Neural crest cell (in vitro differentiated cells): ENCODE results near the gene CENPX. TPM values are rescaled to one million over a fixed set of nuclear protein-coding genes. Genes with fewer than 3 reads are reported as not detected.

Source experiments
- DNase-seq: peaks from one replicate; pipeline ENCODE4 v3.0.0; 2021; ENCODE audit warnings: low read depth, mixed read lengths, low spot score
- H3K27ac Mint-ChIP-seq: one replicate; pipeline ENCODE4 v1.8.0; 2021; ENCODE audit warnings: mild to moderate bottlenecking, mixed read lengths; ENCODE audit not compliant: unreplicated experiment
- H3K27me3 Mint-ChIP-seq: 2 replicates; pipeline ENCODE4 v1.8.0; 2021; ENCODE audit warnings: low read depth, mild to moderate bottlenecking, mixed read lengths
- H3K36me3 Mint-ChIP-seq: 2 replicates; pipeline ENCODE4 v1.8.0; 2021; ENCODE audit warnings: low read depth, mild to moderate bottlenecking, mixed read lengths
- H3K4me1 Mint-ChIP-seq: 2 replicates; pipeline ENCODE4 v1.8.0; 2021; ENCODE audit warnings: mixed read lengths
- H3K4me3 Mint-ChIP-seq: one replicate; pipeline ENCODE4 v1.8.0; 2021; ENCODE audit warnings: mild to moderate bottlenecking, mixed read lengths
- H3K9me3 Mint-ChIP-seq: 2 replicates; pipeline ENCODE4 v1.8.0; 2021; ENCODE audit warnings: mixed read lengths
- total RNA-seq: library from RNA; stranded (reverse); gene quantifications from 2 replicates; pipeline ENCODE4 v1.2.1, GENCODE V29; 2021
- TF ChIP-seq, protein P1 (sequence below): fragments of 200-600 bp; sonication (generic); conservative IDR thresholded peaks from 2 replicates; pipeline ENCODE4 v1.5.0; 2021; ENCODE audit warnings: antibody characterized with exemption, mild to moderate bottlenecking

The CENPX gene
- total RNA-seq, 1 donor from 2014 or later, result 135 TPM

DNA sequence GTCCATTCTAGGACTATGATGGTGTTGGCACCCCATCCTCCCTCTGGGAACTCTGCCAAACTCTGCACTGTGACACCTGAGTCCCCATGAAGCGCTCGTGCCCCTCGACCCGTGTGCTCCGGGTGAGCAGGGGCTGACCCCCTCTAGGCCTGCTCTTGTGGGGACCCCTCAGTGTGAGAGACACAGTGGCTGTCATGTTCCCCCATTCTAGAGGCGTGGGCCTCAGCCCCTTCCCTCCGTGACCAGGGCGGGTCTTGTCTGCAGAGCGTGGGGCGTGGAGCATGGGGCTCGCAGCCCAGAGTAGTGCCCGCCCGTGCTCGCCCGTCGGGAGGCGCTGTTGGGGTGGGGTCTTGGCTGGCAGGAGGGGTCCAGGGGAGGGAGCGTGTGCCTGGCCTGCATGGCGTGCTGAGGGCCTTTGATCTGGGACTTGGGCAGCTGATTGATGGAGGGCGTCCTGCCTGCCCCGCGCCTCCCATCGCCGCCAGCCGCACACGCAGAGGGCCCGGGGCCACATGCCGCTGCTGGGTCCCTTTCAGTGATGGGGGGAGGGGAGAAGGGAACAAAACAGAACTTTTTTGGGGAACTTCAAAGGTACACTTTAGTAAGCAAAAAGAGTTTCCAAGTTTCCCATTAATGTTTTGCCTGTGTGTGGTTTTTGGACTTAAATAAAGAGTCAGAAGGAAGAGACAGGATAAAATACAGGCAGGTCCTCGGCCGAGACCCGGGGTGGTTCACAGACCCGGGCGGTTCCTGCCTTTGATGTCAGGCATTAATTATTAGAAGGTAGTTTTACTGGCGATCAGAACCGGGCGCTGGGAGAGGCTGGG lies 22.5 kb downstream of the CENPX start:
- Mint-ChIP-seq H3K36me3 (no peaks in the 10 kb centered on the region), H3K9me3 (no peaks in the 10 kb centered on the region), H3K4me1 (peaks cover 15% of the 10 kb centered on the region), H3K4me3 (no peak overlapping the region), H3K27ac (no peak overlapping the region), H3K27me3 (no peaks in the 10 kb centered on the region)
- TF ChIP-seq, protein P1, sequence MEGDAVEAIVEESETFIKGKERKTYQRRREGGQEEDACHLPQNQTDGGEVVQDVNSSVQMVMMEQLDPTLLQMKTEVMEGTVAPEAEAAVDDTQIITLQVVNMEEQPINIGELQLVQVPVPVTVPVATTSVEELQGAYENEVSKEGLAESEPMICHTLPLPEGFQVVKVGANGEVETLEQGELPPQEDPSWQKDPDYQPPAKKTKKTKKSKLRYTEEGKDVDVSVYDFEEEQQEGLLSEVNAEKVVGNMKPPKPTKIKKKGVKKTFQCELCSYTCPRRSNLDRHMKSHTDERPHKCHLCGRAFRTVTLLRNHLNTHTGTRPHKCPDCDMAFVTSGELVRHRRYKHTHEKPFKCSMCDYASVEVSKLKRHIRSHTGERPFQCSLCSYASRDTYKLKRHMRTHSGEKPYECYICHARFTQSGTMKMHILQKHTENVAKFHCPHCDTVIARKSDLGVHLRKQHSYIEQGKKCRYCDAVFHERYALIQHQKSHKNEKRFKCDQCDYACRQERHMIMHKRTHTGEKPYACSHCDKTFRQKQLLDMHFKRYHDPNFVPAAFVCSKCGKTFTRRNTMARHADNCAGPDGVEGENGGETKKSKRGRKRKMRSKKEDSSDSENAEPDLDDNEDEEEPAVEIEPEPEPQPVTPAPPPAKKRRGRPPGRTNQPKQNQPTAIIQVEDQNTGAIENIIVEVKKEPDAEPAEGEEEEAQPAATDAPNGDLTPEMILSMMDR, result no peak
- no peak for DNase-seq

DNA sequence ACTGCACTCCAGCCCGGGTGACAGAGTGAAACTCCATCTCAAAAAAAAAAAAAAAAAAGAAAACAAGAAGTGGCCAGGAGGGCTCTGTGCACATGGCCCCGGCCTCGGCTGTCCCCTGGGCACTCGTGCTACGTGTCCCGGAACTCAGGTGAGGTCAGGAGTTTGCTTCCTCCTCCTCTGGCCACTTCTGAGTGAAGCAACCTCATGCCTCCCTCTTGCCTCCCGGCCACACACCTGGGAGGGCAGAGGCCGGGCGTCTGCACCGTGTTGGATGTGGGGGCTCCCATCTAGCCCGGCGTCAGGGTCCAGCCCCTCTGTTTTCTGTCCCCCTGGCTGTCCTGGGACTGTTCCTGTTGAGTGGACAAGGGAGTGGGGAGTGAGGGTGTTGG lies 23.1 kb downstream of the CENPX start:
- TF ChIP-seq, protein P1, result no peak

DNA sequence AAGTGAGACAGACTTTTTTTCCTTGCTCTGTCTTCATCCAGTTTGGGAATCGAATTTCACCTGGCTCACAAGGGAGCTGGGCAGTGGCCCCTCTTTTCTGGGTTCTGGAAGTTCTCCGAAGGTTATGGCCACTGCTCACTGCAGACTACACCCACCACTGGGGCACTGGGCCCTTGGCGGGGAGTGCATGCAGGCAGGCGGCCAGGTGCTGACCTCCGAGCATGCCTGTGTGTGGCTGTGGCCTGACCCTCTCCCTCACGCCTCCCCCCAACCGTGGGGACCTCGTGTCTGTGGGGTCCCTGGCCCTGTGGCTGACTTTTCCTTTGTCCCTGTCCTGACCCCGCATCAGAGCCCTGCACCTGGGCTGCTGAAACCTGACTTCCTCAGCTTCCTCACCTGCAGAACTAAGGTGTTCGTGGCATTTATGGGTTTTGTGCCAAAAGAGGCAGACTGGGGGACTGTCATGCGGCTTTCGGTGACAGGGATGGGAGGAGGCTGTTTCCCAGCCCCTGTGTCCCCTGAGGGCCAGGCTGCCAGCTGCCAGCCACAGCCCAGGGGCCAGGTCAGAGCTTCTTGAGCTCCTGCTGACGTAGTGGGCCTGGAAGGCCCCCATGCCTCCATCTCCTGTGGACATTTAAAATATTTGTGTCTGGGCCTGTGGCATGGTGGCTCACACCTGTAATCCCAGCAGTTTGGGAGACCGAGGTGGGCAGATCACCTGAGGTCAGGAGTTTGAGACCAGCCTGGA lies 23.8 kb downstream of the CENPX start:
- no peaks in the 10 kb centered on the region for H3K27me3 Mint-ChIP-seq
- no peaks in the 10 kb centered on the region for H3K36me3 Mint-ChIP-seq
- H3K4me3 Mint-ChIP-seq, result no peak overlapping the region
- H3K9me3 Mint-ChIP-seq, result no peaks in the 10 kb centered on the region
- TF ChIP-seq, protein P1, result no peak
- H3K27ac Mint-ChIP-seq, result no peak overlapping the region
- H3K4me1 Mint-ChIP-seq, result peaks cover 22% of the 10 kb centered on the region
- no peak for DNase-seq

More for the DNA sequence above, 23.1 kb downstream of the CENPX start:
- Mint-ChIP-seq H3K4me1 (peaks cover 19% of the 10 kb centered on the region), H3K36me3 (no peaks in the 10 kb centered on the region), H3K27ac (no peak overlapping the region), H3K4me3 (no peak overlapping the region), H3K9me3 (no peaks in the 10 kb centered on the region), H3K27me3 (no peaks in the 10 kb centered on the region)
- DNase-seq, result no peak

DNA sequence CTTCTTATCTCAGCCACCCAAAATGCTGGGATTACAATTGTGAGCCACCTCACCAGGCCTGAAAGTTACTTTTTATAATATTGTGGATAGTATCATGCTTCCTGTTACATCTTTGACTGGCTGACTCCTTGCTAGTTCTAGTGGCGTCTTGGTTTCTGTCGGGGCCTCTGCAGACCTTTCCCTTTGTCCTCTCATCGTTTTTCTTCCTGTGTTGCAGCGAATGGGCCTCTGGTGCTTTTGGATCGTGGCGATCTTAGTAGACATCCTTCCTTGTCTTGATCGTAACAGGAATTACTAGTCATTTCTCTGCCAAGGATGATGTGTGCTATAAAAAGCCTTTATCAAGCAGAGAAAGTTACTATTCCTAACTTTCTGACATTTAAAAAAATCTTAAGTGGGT lies 24.5 kb downstream of the CENPX start:
- Mint-ChIP-seq H3K4me1 (peaks cover 20% of the 10 kb centered on the region), H3K9me3 (no peaks in the 10 kb centered on the region), H3K27me3 (no peaks in the 10 kb centered on the region), H3K27ac (no peak overlapping the region), H3K4me3 (no peak overlapping the region), H3K36me3 (no peaks in the 10 kb centered on the region)
- TF ChIP-seq, protein P1, result no peak
- no peak for DNase-seq

DNA sequence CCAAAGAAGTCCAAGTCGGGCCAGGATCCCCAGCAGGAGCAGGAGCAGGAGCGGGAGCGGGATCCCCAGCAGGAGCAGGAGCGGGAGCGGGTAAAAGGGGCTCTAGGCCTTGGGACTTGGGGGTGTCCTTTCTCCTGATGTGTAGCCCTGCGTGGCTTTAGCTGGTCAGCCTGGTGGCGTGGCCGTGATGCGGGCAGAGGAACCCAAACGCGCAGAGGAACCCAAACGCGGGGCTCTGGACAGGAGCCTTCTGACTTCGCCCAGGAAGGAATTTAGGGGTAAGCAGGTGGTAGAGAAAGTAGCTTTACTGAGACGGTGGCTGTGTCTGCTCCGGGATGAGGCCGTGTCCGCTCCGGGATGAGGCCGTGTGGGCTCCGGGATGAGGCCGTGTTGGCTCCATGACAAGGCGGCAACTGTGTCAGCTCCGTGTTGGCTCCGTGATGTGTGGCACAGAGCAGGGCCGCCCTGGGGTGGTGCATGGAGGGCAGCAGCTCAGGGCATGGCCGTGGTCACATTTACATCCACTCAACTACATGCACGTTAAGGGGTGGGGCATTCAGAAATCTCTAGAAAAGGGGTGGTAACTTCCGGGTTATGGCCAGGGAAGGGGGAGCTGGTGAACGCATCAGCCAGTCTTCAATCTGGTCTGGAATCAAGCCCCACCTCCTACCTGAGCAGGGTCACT lies 25.8 kb downstream of the CENPX start:
- H3K4me3 Mint-ChIP-seq, result no peak overlapping the region
- H3K27ac Mint-ChIP-seq, result no peak overlapping the region
- H3K4me1 Mint-ChIP-seq, result peaks cover 28% of the 10 kb centered on the region
- DNase-seq, result no peak
- TF ChIP-seq, protein P1, result no peak
- H3K27me3 Mint-ChIP-seq, result no peaks in the 10 kb centered on the region
- H3K9me3 Mint-ChIP-seq, result no peaks in the 10 kb centered on the region
- H3K36me3 Mint-ChIP-seq, result no peaks in the 10 kb centered on the region
